Measurements from ENCODE around the gene ALKBH7.

ALKBH7 gene

DNA sequence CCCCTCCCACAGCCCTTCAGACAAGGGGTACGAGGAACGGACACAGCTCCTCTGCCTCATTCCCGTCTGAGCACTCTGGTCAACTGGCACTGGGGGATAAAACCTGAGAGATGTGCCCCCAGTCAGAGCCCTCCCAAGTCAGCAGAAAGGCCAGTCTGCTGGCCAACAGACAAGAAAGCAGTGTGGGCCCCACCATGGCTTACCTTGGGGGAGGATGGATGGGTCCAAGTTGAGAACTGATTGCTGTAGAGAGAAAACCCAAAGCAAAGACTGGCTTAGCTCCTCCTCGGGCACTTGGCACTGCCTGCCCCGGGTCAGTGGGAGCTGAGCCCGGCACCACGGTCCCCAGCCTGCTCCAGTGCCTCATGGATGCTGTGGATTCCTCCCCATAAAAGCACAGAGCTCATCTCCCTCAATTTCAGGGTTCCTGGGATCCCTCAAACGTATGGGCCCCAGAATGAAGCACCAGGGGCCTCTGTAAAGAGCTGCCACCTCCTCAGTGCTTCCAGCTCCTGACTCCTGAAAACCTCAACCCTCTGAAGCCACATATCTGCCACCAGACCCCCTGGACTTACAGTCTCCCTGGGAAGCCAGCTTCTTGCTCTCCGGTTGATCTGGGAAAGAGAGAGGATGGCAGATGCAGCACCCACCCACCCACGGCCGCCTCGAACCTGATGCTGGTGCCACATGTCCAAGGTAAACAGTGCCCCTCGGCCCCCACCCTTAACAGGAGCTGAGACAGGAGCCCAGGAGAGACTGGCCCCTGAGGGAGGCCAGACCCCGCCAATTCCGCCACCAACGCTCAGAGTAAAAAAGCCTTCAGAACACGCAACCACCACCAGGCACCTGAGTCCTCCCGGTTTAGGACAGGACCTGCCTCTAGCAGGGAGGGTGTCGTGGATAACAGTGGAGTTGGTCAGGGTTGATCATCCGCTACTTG lies 48.8 kb downstream of the ALKBH7 start:
- H3K4me3 Mint-ChIP-seq, result peak overlapping the region; percentile 94

DNA sequence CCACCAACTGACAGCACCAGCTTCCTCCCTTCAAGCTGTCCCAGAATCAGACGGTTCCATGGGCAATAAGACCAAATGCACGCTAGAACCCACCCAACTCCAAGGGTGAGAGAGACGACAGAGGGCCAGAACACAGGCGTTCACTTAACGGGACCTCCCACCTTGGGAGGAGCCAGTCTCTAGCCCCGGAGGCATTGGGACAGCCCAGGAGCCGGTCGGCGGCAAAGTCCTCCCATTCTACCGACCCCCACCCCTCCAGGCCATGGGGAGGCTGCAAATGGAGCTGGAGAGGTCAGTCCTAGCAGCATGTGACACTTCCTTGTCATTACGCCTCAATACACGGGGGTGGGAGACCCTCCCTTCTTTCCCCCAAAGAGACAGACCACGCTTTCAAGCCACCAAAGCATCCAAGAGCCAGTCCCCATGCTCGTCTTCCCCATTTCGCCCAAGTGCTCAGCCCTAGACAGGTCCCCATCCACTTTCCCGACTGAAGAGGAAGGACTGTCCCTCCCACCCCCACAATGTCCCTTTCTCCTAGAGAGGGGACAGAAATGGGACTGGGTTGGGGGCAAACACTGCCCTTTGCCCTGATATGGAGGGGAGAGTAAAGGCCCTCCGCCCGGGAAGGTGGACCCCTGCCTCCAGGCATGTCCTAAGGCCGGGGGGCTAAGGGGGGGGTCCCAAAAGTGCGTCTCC lies 51.1 kb downstream of the ALKBH7 start:
- Mint-ChIP-seq H3K36me3 (no peaks in the 10 kb centered on the region), H3K4me1 (ENCODE audit: low read depth) (peaks cover 30% of the 10 kb centered on the region), H3K4me3 (peak overlapping the region; percentile 94), H3K9me3 (ENCODE audit: low read depth) (no peaks in the 10 kb centered on the region), H3K27me3 (no peaks in the 10 kb centered on the region), H3K27ac (peak overlapping the region; percentile 85)

More for the DNA sequence above, 48.8 kb downstream of the ALKBH7 start:
- Mint-ChIP-seq H3K36me3 (no peaks in the 10 kb centered on the region), H3K4me1 (ENCODE audit: low read depth) (peaks cover 28% of the 10 kb centered on the region), H3K9me3 (ENCODE audit: low read depth) (no peaks in the 10 kb centered on the region), H3K27me3 (no peaks in the 10 kb centered on the region), H3K27ac (peak overlapping the region; percentile 22)

DNA sequence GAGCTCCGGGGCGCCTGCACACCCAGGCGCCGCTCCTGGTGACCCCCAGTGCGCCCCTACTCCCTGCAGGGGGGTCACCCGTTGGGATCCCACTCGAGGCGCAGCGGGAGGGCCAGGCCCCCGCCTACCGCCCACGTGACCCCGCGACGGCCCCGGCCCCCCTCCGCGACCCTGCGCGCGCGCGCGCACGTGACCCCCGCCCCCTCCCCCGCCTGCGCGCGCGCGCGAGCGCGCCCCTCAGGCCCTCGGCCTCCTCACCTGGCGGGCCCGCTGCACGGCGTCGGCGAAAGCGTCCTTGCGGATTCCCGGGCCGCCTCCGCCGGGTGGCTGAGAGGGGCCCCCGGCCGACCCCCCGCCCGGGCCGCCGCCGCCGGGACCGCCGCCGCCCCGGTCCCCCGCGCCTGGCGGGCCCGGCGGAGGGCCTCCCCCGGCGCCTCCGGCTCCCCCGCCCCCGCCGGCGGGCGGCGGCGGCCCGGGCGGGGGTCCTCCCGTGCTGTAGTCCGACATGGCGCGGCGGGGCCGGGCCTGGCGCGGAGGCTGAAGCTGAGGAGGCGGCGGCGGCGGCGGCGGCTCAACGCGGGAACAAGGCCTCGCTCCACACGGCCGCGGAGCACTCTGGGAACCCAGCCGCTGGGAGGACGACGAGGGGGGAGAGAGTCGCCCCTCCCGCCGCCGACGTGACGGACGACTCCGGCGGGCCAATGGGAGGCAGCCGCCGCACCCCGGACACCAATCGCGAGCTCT lies 51.8 kb downstream of the ALKBH7 start, which contains the start of gene KHSRP:
Gene KHSRP, minus strand, starts transcription at position 617 of the 744 bp plus-strand sequence. Its CDS starts 110 bp downstream, at position 507.
- Mint-ChIP-seq H3K4me3 (peak within 1 kb of the TSS; percentile 94), H3K9me3 (ENCODE audit: low read depth) (no peaks in the 10 kb centered on the region), H3K27me3 (no peaks in the 10 kb centered on the region), H3K36me3 (no peaks in the 10 kb centered on the region), H3K4me1 (ENCODE audit: low read depth) (peaks cover 30% of the 10 kb centered on the region), H3K27ac (peak within 1 kb of the TSS; percentile 90)

All from activated naive CD8-positive, alpha-beta T cell (primary cell).